Naive B cell (primary cell): ENCODE measurements around the gene DCAF8. TPM values are rescaled to one million over a fixed set of nuclear protein-coding genes. Genes with fewer than 3 reads are reported as not detected.

Experiments
- ATAC-seq, 2 donors: fragments of 150-1000 bp; cut with Tn5 transposase; 2 replicates each; pipeline ENCODE4 v1.10.0; 2021; ENCODE audit warnings: low read depth in 2 of 2, mild to moderate bottlenecking in 2 of 2, moderate library complexity in 2 of 2
- DNase-seq: peaks from one replicate; pipeline ENCODE4 v3.0.0; 2022
- H3K27ac Mint-ChIP-seq, 6 donors: one replicate each; pipeline ENCODE4 v1.8.0; 2020 to 2022; ENCODE audit warnings: mild to moderate bottlenecking in 6 of 6, mixed read lengths in 6 of 6, moderate library complexity in 5 of 6, inconsistent platforms in 2 of 6
- H3K27me3 Mint-ChIP-seq, 3 donors: one replicate each; pipeline ENCODE4 v1.8.0; 2021 to 2022; ENCODE audit warnings: mixed read lengths in 3 of 3, mild to moderate bottlenecking in 1 of 3
- H3K36me3 Mint-ChIP-seq, 2 donors: one replicate each; pipeline ENCODE4 v1.8.0; 2020 to 2022; ENCODE audit warnings: mixed read lengths in 2 of 2, inconsistent platforms in 1 of 2, mild to moderate bottlenecking in 1 of 2
- H3K4me1 Mint-ChIP-seq, 3 donors: one replicate each; pipeline ENCODE4 v1.8.0; 2020 to 2022; ENCODE audit warnings: mixed read lengths in 3 of 3, inconsistent platforms in 1 of 3, mild to moderate bottlenecking in 1 of 3, moderate library complexity in 1 of 3
- H3K4me3 Mint-ChIP-seq, 8 donors: one replicate each; pipeline ENCODE4 v1.8.0; 2020 to 2022; ENCODE audit warnings: mild to moderate bottlenecking in 8 of 8, mixed read lengths in 8 of 8, moderate library complexity in 8 of 8, inconsistent platforms in 2 of 8
- H3K9me3 Mint-ChIP-seq, 7 donors: one replicate each; pipeline ENCODE4 v1.8.0; 2020 to 2022; ENCODE audit warnings: mixed read lengths in 7 of 7, mild to moderate bottlenecking in 5 of 7, inconsistent platforms in 2 of 7, moderate library complexity in 1 of 7
- polyA plus RNA-seq, 6 donors: library from polyadenylated mRNA; unstranded; fragments of 300-500 nt; fragmentation: Illumina TruSeq; gene quantifications; one replicate each; pipeline ENCODE4 v1.2.3, GENCODE V29; 2021; ENCODE audit warnings: low read depth in 6 of 6

Gene DCAF8
- polyA plus RNA-seq, 6 donors from 2014 or later = 39.1 to 61.5 (median 54.3) TPM

DNA sequence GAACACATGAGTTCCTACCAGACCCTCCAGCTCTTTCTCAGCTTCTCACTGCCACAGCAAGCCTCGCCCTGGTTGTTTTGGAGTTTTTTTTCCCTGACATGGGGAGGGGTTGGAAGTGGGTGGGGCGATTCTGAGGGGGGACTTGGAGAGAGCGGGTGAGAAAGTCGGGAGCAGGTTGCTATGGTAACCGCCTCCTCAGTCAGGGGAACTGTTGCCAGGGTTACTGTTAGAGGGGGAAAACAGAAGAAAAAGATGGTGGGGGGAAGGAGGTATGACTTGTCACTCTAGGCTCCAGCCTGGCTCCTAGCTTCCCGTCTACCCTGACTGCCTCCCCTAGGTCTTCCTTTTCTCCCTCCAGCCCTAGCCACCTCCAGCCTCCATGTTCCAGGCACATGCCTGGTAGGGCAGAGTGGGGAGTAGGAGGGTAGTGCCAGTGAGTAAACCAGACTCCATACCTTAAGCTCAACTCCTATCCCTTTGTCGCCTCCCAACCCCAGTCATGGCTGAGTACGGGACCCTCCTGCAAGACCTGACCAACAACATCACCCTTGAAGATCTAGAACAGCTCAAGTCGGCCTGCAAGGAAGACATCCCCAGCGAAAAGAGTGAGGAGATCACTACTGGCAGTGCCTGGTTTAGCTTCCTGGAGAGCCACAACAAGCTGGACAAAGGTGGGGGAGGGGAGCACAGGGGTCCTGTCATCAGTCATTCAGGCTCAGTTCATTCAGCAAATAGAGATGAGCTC lies 51.1 kb downstream of the DCAF8 start:
- Mint-ChIP-seq H3K9me3 (no peaks in the 10 kb centered on the region), H3K4me1 (peaks cover 25 to 44% (median 34%) of the 10 kb centered on the region in 3 donors), H3K27me3 (no peaks in the 10 kb centered on the region), H3K4me3 (peak overlapping the region in 1 of 8 donors; percentile 47), H3K36me3 (peaks cover 13 to 14% of the 10 kb centered on the region in 2 donors), H3K27ac (peak overlapping the region in 3 of 6 donors; percentile 42 to 72 (median 70))
- DNase-seq = no peak
- no peak for ATAC-seq

DNA sequence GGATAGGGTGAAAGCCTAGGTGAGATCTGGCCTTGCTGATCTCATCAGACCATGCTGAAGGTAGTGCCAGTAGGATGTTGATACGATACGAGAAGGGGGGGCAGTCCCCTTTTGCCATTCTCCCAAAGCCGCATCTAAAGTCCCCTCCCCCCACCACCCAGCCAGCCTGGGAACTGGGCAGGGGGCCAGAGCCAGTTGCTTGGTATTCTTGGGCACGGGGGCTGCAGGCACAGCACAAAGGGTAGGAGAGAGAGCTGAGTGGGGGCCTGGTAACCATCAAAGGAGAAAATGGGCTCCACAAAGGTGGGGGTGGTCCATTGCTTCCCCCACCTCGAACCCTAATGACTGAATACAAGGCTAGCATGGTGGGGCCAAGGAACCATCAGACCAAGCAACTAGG lies 51.8 kb downstream of the DCAF8 start:
- Mint-ChIP-seq H3K4me3 (no peak overlapping the region), H3K36me3 (peaks cover 7 to 14% of the 10 kb centered on the region in 2 donors), H3K27ac (peak overlapping the region in 3 of 6 donors; percentile 36 to 84 (median 42)), H3K4me1 (peaks cover 26 to 48% (median 38%) of the 10 kb centered on the region in 3 donors), H3K9me3 (no peaks in the 10 kb centered on the region), H3K27me3 (no peaks in the 10 kb centered on the region)
- DNase-seq = no peak
- no peak for ATAC-seq

DNA sequence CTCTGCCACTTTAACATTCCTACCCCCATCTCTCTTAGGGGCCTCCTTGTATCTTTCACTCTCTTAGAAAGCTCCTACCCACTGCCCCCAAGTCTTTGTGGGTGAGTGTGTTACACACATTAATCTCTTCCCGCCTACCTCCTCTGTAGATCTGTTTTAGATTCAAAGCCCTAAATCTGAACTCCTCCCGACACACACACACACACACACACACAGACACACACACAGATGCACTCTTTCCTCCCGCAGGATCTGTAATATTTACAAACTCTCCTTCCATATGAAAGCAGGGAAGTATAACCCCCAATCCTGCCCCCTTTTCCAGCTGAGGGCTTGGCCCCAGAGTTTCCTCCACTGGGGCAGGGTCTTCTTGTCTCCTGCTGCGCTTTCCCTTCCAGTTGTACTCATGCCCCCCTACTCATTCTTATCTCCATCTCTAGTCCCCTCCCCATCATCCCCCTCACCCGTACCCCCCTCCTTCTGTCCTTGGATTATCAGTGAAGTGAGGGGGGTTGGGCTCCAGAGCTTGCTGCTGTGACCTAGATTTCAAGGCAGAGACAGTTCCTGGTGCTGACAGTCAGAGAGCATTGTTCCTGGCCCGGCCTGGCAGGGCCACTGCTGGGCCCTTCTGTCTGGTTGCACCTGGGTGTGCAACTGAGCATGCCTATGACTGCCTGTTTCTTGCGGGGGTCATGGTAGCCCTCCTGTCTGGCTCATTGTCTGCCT lies 52.9 kb downstream of the DCAF8 start:
- ATAC-seq = no peak
- Mint-ChIP-seq H3K36me3 (peaks cover 7 to 14% of the 10 kb centered on the region in 2 donors), H3K9me3 (no peaks in the 10 kb centered on the region), H3K4me3 (peak overlapping the region in 3 of 8 donors; percentile 18 to 67 (median 51)), H3K27ac (peak overlapping the region in 5 of 6 donors; percentile 39 to 94 (median 72)), H3K27me3 (no peaks in the 10 kb centered on the region), H3K4me1 (peaks cover 29 to 54% (median 42%) of the 10 kb centered on the region in 3 donors)
- no peak for DNase-seq

DNA sequence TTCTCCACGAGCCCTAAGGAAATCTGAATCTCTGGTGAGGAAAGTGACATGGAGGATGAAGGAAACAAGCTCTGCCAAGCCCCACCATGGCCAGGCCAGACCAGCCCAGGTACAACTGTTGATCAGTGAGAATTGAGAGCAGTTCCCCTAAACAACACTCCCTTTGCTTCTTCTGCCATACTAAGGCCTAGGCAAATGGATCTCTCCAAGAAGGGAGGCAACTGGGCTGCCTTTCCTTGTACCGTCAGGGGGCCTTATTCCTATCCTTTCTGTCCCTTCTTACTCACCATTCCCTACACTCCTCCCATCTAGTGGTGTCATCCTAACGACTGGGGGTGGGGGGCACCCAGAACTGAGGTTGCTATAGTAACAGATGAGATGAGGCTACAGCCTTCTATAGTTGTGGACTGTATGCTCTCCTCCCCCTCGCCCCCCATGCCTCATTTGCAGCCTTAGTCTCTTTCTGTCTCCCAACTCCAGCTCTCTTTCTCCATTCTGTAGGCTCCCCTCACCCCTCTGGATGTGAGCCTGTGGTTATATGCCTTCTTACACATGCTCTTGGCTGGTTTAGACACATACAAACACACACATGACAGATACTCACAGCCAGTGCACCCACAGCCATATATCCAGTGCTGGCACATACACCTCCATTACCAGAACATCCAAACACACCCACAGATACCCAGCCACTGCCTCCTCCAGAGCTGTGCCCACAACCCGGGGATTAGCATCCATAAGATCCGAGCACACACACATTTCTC lies 53.6 kb downstream of the DCAF8 start:
- H3K4me1 Mint-ChIP-seq = peaks cover 36 to 61% (median 50%) of the 10 kb centered on the region in 3 donors
- peak overlapping the region in 2 of 8 donors; percentile 23 to 51 for H3K4me3 Mint-ChIP-seq
- H3K9me3 Mint-ChIP-seq = no peaks in the 10 kb centered on the region
- ATAC-seq (no peak), DNase-seq (no peak)
- no peaks in the 10 kb centered on the region for H3K27me3 Mint-ChIP-seq
- H3K36me3 Mint-ChIP-seq = peaks cover 7 to 11% of the 10 kb centered on the region in 2 donors
- H3K27ac Mint-ChIP-seq = peak overlapping the region in 5 of 6 donors; percentile 45 to 94 (median 85)

DNA sequence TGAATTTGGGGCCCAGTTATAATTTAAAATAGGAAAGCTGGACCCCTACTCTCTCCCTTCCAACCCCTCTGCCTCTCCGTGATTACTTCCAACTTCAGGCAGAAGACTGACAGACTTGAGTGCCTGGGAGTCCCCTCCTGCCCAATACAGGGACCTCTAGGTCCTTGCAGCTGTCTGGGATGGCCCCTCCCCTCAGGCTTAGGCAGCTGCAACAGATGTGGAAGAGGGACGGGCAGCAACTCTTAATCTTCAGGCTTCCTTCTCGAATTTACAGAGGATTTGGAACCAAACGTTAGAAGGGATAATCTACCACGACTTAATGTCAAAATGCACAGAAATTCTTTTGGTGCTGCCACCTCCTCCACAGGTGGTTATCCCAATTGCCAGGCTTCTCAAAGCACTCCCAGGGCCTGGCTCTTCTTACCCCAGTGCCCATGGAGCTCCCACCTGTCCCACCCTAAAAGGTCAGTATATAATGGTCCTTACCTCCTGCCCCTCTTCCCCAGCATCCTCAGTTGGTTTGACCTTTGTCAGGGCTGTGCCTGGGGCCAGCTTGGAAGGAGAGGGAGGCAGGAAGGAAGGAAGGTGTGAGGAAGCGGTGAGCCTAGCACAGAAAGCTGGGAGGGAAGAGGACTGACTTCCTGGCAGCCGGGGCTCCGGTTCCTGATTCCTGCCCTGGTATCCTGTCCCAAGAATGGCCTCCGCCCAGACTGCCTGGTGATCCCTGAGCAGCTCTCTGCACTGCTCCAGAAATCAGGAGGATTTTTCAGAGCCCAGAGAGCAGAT lies 54.4 kb downstream of the DCAF8 start:
- no peak for DNase-seq
- peaks cover 2 to 3% of the 10 kb centered on the region in 2 donors for H3K36me3 Mint-ChIP-seq
- H3K9me3 Mint-ChIP-seq = no peaks in the 10 kb centered on the region
- peaks cover 36 to 64% (median 50%) of the 10 kb centered on the region in 3 donors for H3K4me1 Mint-ChIP-seq
- no peaks in the 10 kb centered on the region for H3K27me3 Mint-ChIP-seq
- peak overlapping the region in 5 of 6 donors; percentile 14 to 98 (median 93) for H3K27ac Mint-ChIP-seq
- ATAC-seq = no peak
- peak overlapping the region in 3 of 8 donors; percentile 23 to 94 (median 25) for H3K4me3 Mint-ChIP-seq

DNA sequence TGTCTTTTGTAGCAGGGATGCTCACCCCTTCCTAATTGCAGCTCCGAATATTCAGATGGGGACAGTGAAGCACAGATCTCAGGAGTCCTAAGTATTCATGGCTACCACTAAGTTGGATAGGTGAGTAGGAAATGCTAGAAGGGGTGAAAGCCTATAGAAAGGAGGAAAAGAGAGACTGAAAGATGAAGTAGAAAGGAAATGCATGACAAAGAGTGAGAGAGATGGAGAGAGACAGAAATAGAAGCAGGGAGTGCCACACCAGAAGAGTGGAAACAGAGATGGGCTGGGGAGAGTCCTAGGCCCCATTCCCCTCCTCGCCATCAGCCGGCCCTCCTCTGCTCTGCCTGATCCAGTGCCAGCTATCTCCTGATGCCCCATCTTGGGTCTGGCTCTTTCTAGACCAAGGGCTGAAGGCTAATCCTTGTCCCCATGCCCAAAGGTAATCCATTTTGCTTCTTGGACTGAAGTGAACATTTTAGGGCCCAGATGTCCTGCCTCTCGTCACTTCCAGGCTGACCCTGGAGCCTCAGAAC lies 55.2 kb downstream of the DCAF8 start:
- Mint-ChIP-seq H3K36me3 (no peaks in the 10 kb centered on the region), H3K4me1 (peaks cover 36 to 64% (median 57%) of the 10 kb centered on the region in 3 donors), H3K27me3 (no peaks in the 10 kb centered on the region), H3K27ac (peak overlapping the region; percentile 77 to 98 (median 95)), H3K9me3 (no peaks in the 10 kb centered on the region), H3K4me3 (peak overlapping the region in 6 of 8 donors; percentile 70 to 97 (median 94))
- DNase-seq (no peak), ATAC-seq (no peak)

DNA sequence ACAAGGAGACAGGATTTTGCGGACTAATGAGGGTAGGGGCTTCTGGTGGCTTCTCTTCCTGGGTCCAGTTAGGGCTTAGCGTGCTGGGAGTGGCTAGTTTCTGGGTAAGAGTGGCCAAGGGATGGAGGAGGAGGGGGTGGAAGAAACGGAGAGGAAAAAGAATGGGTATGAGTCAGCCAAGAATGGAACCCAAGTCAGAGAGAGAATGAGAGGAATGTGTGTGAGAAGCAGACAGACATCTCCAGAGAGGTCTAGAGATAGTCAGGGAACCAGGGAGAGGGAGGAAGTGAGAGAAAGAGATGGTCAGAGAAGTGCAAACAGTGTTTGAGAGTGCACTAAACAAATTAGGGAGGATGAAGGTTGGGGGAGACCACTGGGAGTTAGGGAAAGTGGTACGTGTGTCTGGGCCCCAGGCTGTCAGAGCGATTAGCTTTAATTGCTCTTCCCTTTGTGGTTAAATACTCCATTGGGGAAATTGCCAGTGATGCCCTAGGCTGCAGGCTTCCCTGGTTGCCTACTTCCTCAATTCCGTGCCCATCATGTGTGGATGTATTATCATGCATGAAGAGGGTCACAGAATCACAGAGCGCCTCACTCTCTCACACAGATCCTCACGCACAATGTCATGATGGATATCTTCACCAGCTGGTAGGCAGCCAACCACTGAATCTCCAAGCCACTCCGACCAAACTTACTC lies 55.8 kb downstream of the DCAF8 start:
- Mint-ChIP-seq H3K27ac (peak overlapping the region; percentile 77 to 98 (median 95)), H3K27me3 (no peaks in the 10 kb centered on the region), H3K9me3 (no peaks in the 10 kb centered on the region), H3K36me3 (no peaks in the 10 kb centered on the region), H3K4me3 (peak overlapping the region; percentile 85 to 97 (median 93)), H3K4me1 (peaks cover 37 to 66% (median 57%) of the 10 kb centered on the region in 3 donors)
- ATAC-seq (peak; percentile 12 to 20), DNase-seq (peak; percentile 37)

DNA sequence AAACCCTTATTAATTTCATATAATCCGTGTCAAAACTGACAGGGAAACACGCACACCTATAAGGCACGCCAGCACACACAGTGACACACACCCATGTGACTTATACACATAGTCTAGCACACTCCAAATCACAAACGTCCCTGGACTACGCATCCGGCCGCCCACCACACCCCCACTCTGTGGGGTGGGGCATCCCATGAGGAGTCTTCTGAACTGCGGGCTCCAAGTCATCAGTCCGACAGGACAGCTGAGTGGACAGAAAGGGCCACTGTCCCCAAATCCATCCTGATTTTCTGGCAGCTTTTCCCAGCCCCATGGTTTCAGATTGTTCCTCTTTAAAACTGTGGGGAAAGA lies 56.3 kb downstream of the DCAF8 start:
- Mint-ChIP-seq H3K4me1 (peaks cover 41 to 70% (median 57%) of the 10 kb centered on the region in 3 donors), H3K27ac (peak overlapping the region; percentile 91 to 98 (median 95)), H3K4me3 (peak overlapping the region; percentile 85 to 97 (median 93)), H3K27me3 (no peaks in the 10 kb centered on the region), H3K9me3 (no peaks in the 10 kb centered on the region), H3K36me3 (no peaks in the 10 kb centered on the region)
- peak; percentile 17 to 21 for ATAC-seq
- peak; percentile 30 for DNase-seq

DNA sequence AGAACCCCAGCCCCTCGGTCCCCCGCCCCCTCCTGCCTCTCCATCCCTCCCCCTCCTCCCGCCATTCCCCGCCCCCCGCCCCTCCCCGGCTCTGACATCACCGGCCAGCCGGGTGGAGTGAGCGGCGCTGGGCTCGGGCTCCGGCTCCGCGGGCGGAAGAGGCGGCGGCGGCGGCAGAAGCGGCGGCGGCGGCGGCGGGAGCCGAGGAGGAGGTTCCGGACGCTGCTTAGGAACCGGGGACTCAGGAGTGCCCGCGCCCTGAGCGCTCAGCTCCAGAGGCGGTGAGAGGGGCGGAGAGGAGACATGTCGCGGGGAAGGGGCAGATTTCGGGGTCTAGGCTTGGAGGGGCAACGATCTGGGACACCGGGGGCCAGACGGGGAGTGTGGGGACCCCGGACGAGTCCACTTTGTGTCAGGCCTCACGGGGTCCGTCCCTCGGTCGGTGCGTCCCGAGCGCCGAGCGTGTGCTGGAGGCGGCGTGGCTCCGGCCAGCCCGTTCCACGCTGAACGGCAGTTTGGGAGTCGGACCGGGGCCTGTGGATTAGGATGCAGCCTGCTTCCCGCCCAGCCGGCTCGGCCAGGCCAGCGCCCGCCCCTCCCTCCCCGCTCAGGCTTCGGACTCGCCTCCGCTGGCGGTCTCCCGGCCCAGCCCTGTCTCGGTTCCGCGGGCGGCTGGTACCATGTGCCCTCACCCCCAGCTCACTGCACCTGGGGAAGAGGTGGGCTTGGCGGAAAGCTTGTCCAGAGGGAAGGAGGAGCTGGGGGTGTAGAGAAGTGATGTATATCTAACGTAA lies 56.9 kb downstream of the DCAF8 start, which contains the start of gene PEA15:
Gene PEA15 (plus strand): TSS at position 143 of the 794 bp plus-strand sequence. CDS start 6,161 bp downstream, outside the sequence.
- peak; percentile 45 to 51 for ATAC-seq
- H3K4me1 Mint-ChIP-seq = peaks cover 46 to 72% (median 57%) of the 10 kb centered on the region in 3 donors
- H3K27me3 Mint-ChIP-seq = no peaks in the 10 kb centered on the region
- no peaks in the 10 kb centered on the region for H3K36me3 Mint-ChIP-seq
- DNase-seq = peak; percentile 66
- peak within 1 kb of the TSS; percentile 91 to 99 (median 98) for H3K27ac Mint-ChIP-seq
- H3K4me3 Mint-ChIP-seq = peak within 1 kb of the TSS; percentile 85 to 97 (median 93)
- H3K9me3 Mint-ChIP-seq = no peaks in the 10 kb centered on the region

DNA sequence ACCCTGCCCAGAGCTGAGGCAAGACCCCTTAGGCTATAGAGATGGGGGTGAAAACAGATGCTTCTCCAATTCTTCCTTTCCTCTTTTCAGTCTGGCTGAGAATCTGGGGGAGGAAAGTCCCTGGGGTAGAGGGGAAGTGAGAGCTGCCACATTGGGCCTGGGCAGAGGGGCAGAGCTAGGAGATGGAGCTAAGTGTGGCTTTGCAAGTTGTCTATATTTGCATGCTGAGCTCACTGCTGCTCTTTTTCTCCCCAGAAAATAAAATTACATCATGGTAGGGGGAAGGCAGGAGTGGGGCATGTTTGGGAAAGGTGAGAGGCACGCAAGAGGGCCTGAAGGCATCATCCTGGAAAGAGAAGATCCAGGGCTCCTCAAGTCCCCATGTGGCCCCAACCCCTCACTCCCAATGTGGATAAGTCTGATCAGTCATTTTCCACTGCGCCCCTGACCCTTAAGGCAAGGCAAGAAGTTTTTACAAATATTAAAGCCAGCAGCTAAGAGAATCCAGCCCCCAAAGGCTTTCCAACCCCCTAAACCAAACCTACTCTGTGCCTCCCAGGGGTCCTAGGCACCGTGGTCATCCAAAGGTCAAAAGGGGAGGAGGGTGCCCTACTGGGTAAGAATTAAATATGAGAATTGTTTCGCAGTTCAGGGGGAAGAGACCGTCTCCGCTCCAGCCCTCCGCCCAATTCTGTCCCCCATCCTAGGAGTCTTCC lies 57.7 kb downstream of the DCAF8 start:
- Mint-ChIP-seq H3K4me3 (peak overlapping the region; percentile 80 to 97 (median 90)), H3K9me3 (no peaks in the 10 kb centered on the region), H3K27ac (peak overlapping the region; percentile 91 to 99 (median 98)), H3K36me3 (no peaks in the 10 kb centered on the region), H3K4me1 (peaks cover 50 to 64% (median 53%) of the 10 kb centered on the region in 3 donors), H3K27me3 (no peaks in the 10 kb centered on the region)
- DNase-seq = peak; percentile 80
- ATAC-seq = peak; percentile 84 to 90

DNA sequence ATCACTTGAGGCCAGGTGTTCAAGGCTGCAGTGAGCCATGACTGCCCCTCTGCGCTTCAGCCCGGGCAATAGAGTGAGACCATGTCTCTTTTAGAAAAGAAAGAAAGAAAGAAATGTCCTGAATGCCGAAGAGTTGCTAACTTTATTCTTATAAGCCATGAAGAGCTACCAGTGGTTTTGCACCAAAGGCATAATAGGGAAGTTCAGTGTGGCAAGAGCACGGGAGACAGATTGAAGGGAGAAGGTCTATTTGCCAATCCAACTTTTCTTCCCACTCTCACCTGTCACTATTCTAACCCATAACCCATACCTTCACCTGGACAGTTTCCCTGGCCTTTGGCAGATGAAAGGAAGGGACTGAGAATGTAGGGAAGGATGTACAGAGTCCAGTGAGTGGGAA lies 61.6 kb downstream of the DCAF8 start:
- Mint-ChIP-seq H3K36me3 (no peaks in the 10 kb centered on the region), H3K27me3 (no peaks in the 10 kb centered on the region), H3K4me3 (no peak overlapping the region), H3K27ac (peak overlapping the region in 4 of 6 donors; percentile 2 to 80 (median 50)), H3K9me3 (no peaks in the 10 kb centered on the region), H3K4me1 (peaks cover 20 to 31% (median 29%) of the 10 kb centered on the region in 3 donors)
- DNase-seq = no peak
- no peak for ATAC-seq
